Measurements from ENCODE around the gene IZUMO1R. TPM values are rescaled to one million over a fixed set of nuclear protein-coding genes. Genes with fewer than 3 reads are reported as not detected.
A peak's percentile ranks its signal among the peaks of the same experiment; 100 is the strongest.

Gene IZUMO1R
- polyA plus RNA-seq, 1 of the 3 experiments (the other 2 are of a cell fraction): 0.43 TPM

DNA sequence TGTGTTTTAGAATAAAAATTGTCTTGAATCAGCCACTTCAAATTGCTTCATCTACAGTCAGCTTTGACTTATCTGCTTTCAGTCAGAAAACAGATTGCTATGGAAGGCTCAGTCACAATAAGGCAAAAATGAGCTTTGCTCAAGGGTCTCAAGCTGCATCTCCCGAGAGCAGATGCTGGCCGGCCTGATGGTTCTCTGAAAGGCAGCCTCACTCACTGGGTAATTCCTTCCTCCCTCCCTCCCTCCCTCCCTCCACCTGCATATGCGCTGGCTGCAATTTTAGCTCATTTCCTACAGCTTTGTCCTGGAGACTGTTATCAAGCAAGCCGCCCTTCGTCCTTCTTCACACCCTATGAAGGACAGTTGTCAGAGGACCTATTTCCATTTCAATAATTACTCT is 1.6 kb upstream of the IZUMO1R start:
- Histone ChIP-seq H3K9me2 (no peaks in the 10 kb centered on the region), H3K9ac (no peak overlapping the region), H3K27me3 (ENCODE audit: insufficient read depth) (no peaks in the 10 kb centered on the region), H3K9me3 (no peaks in the 10 kb centered on the region), H3K36me3 (replicated peaks in 1 of 2; ENCODE audit: control insufficient read depth in 1 of 2, insufficient read depth in 2 of 2, low read length in 1 of 2) (no peaks in the 10 kb centered on the region), H3K79me2 (ENCODE audit: insufficient read depth) (no peaks in the 10 kb centered on the region), H4K20me1 (ENCODE audit: insufficient read depth) (no peaks in the 10 kb centered on the region), H3F3A (replicated peaks; ENCODE audit: insufficient read depth) (peaks cover 3% of the 10 kb centered on the region), H3K4me1 (ENCODE audit: control insufficient read depth in 1 of 2, insufficient read depth in 2 of 2, low read depth in 1 of 2, low read length in 1 of 2) (peaks cover 0 to 19% of the 10 kb centered on the region in 2 experiments; a peak in 3 of 4 replicates), H3K4me2 (no peak overlapping the region), H3K4me3 (ENCODE audit: low read depth in 2 of 2, low read length in 1 of 2) (no peak overlapping the region), H2AFZ (ENCODE audit: low read depth) (no peak overlapping the region), H3K27ac (ENCODE audit: low read depth in 2 of 2, low read length in 1 of 2) (no peak overlapping the region)
- CTCF ChIA-PET: interaction anchor here (1.3 kb wide), 1 partner anchor 408 kb away, joined by 3 read pairs; no protein-coding TSS in a partner anchor
- WGBS (ENCODE audit: low lambda C conversion rate): 83% methylated on average over 5 of the region's 5 CpGs
- POLR2A ChIA-PET: no interaction called here
- DNase-seq: no peak
- TF ChIP-seq RCOR1 (IDR thresholded peaks at IDR 0.05; ENCODE audit: low read length): no peak
- TF ChIP-seq GABPA (IDR thresholded peaks at IDR 0.05; ENCODE audit: low read depth): no peak
- TF ChIP-seq, protein P1, sequence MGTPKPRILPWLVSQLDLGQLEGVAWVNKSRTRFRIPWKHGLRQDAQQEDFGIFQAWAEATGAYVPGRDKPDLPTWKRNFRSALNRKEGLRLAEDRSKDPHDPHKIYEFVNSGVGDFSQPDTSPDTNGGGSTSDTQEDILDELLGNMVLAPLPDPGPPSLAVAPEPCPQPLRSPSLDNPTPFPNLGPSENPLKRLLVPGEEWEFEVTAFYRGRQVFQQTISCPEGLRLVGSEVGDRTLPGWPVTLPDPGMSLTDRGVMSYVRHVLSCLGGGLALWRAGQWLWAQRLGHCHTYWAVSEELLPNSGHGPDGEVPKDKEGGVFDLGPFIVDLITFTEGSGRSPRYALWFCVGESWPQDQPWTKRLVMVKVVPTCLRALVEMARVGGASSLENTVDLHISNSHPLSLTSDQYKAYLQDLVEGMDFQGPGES (IDR thresholded peaks at IDR 0.05; ENCODE audit: low read depth, low read length): no peak
- no peak for TF ChIP-seq SMC3 (IDR thresholded peaks at IDR 0.05; ENCODE audit: low read depth, low read length)
- no peak for TF ChIP-seq TAF1 (IDR thresholded peaks at IDR 0.05; ENCODE audit: borderline replicate concordance, low read depth, low read length)
- TF ChIP-seq RAD21 (IDR thresholded peaks at IDR 0.05; ENCODE audit: low read length): no peak
- no peak for TF ChIP-seq ELF1 (IDR thresholded peaks at IDR 0.05)
- TF ChIP-seq NRF1 (IDR thresholded peaks at IDR 0.05; ENCODE audit: low read depth, low read length): no peak
- TF ChIP-seq, protein P2, sequence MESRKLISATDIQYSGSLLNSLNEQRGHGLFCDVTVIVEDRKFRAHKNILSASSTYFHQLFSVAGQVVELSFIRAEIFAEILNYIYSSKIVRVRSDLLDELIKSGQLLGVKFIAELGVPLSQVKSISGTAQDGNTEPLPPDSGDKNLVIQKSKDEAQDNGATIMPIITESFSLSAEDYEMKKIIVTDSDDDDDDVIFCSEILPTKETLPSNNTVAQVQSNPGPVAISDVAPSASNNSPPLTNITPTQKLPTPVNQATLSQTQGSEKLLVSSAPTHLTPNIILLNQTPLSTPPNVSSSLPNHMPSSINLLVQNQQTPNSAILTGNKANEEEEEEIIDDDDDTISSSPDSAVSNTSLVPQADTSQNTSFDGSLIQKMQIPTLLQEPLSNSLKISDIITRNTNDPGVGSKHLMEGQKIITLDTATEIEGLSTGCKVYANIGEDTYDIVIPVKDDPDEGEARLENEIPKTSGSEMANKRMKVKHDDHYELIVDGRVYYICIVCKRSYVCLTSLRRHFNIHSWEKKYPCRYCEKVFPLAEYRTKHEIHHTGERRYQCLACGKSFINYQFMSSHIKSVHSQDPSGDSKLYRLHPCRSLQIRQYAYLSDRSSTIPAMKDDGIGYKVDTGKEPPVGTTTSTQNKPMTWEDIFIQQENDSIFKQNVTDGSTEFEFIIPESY (IDR thresholded peaks at IDR 0.05; ENCODE audit: borderline replicate concordance, low read depth): no peak

DNA sequence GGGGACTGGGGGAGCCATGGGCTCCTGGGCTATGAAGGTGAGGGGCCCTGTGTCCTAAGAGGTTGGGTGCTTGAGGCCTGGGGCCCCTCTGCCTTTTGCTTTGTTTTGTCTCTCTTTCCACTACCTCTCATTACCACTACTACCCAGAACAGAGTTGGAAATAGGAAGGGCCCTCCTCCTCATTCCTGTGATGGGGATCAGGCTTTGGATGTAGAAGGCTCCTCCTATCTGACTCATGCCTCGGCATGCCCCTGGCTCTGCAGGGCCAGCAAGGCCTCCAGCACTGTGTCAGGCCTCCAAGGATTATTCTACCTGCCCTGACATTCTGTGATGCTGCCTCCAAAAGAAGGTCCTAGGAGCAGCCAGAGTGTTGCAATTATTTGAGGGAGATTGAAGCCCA is 766 bp downstream of the IZUMO1R start:
- TF ChIP-seq RFX5 (IDR thresholded peaks at IDR 0.05; ENCODE audit: low read length) (no peak), FOSL2 (IDR thresholded peaks at IDR 0.05; ENCODE audit: borderline replicate concordance, low read depth) (peak; percentile 22; the same call in 1 of the 2 replicates), EP300 (IDR thresholded peaks at IDR 0.05; ENCODE audit: borderline replicate concordance in 1 of 2, low read depth in 1 of 2, low read length in 1 of 2) (no peak), YY1 (IDR thresholded peaks at IDR 0.05; ENCODE audit: low read depth) (no peak), USF2 (IDR thresholded peaks at IDR 0.05; ENCODE audit: borderline replicate concordance, low read depth, low read length) (no peak), JUND (IDR thresholded peaks at IDR 0.05) (peak; percentile 14; the same call in 1 of the 2 replicates), CHD2 (IDR thresholded peaks at IDR 0.05; ENCODE audit: low read length, partially characterized antibody) (no peak)
- TF ChIP-seq, protein P3, sequence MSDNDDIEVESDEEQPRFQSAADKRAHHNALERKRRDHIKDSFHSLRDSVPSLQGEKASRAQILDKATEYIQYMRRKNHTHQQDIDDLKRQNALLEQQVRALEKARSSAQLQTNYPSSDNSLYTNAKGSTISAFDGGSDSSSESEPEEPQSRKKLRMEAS (IDR thresholded peaks at IDR 0.05; ENCODE audit: low read depth): peak; percentile 86
- H3K9ac ChIP-seq: no peak overlapping the region
- peak overlapping the region in 1 of 2 experiments; percentile 39; a peak in 1 of 4 replicates for H3K27ac ChIP-seq (ENCODE audit: low read depth in 2 of 2, low read length in 1 of 2)
- H3K4me2 ChIP-seq: 0 out of 2 replicates have a peak overlapping the region, but pooled peaks have one; percentile 57
- no peaks in the 10 kb centered on the region for H3K27me3 ChIP-seq (ENCODE audit: insufficient read depth)
- no CpG with 5 or more reads among the region's 1 CpG for WGBS (ENCODE audit: low lambda C conversion rate)
- peak overlapping the region; percentile 62; the same call in 1 of the 2 replicates for H2AFZ ChIP-seq (ENCODE audit: low read depth)
- H3K9me3 ChIP-seq: no peaks in the 10 kb centered on the region
- DNase-seq: no peak
- H3F3A ChIP-seq (replicated peaks; ENCODE audit: insufficient read depth): peaks cover 3% of the 10 kb centered on the region
- H3K79me2 ChIP-seq (ENCODE audit: insufficient read depth): no peaks in the 10 kb centered on the region
- ChIA-PET POLR2A (no interaction called here), CTCF (interaction anchor here (1.9 kb wide), 1 partner anchor 410 kb away, joined by 4 read pairs; no protein-coding TSS in a partner anchor)
- no peaks in the 10 kb centered on the region for H3K9me2 ChIP-seq
- H3K36me3 ChIP-seq (replicated peaks in 1 of 2; ENCODE audit: control insufficient read depth in 1 of 2, insufficient read depth in 2 of 2, low read length in 1 of 2): no peaks in the 10 kb centered on the region
- no peaks in the 10 kb centered on the region for H4K20me1 ChIP-seq (ENCODE audit: insufficient read depth)
- peaks cover 0 to 19% of the 10 kb centered on the region in 2 experiments; a peak in 3 of 4 replicates for H3K4me1 ChIP-seq (ENCODE audit: control insufficient read depth in 1 of 2, insufficient read depth in 2 of 2, low read depth in 1 of 2, low read length in 1 of 2)
- no peak overlapping the region for H3K4me3 ChIP-seq (ENCODE audit: low read depth in 2 of 2, low read length in 1 of 2)
